Thyroid gland (tissue), 4 donors: ENCODE data around the gene TMPRSS7. TPM values are rescaled to one million over a fixed set of nuclear protein-coding genes. Genes with fewer than 3 reads are reported as not detected.
A peak's percentile ranks its signal among the peaks of the same experiment; 100 is the strongest.

Experiments
- DNase-seq, 2 donors: peaks; one replicate each; pipeline ENCODE4 v3.0.0-alpha.2; 2019
- H3K27ac ChIP-seq, 3 donors: fragments of 200-600 bp; sonication (generic); 1 replicate in 2 of 3; 2 replicates in 1 of 3; pipeline ENCODE4 v1.5.1; 2016 to 2019; ENCODE audit warnings: mild to moderate bottlenecking in 1 of 3, moderate library complexity in 1 of 3
- H3K27me3 ChIP-seq: fragments of 200-600 bp; sonication (generic); one replicate; pipeline ENCODE4 v1.5.1; 2019
- H3K36me3 ChIP-seq, 2 donors: fragments of 200-600 bp; sonication (generic); one replicate each; pipeline ENCODE4 v1.5.1; 2016 to 2019
- H3K4me1 ChIP-seq, 2 donors: fragments of 200-600 bp; sonication (generic); one replicate each; pipeline ENCODE4 v1.5.1; 2017 to 2019
- H3K4me3 ChIP-seq, 3 donors: fragments of 200-600 bp; sonication (generic); replicated peaks in 1 of 3; 1 replicate in 2 of 3; 2 replicates in 1 of 3; pipeline ENCODE4 v1.5.1; 2016; ENCODE audit warnings: mild to moderate bottlenecking in 1 of 3
- H3K9me3 ChIP-seq: fragments of 200-600 bp; sonication (generic); one replicate; pipeline ENCODE4 v1.5.1; 2017
- CTCF ChIP-seq, 6 experiments: fragments of 200-600 bp in 3 of 6; fragments of 450-650 bp in 3 of 6; sonication (generic) in 3 of 6; IDR thresholded peaks; one replicate each; pipeline ENCODE4 v1.5.1; 2016 to 2019; ENCODE audit warnings: antibody characterized with exemption in 6 of 6, mild to moderate bottlenecking in 2 of 6, inconsistent platforms in 1 of 6, moderate library complexity in 1 of 6
- POLR2A ChIP-seq, 2 donors: fragments of 450-650 bp; IDR thresholded peaks; one replicate each; pipeline ENCODE4 v1.6.1; 2017; ENCODE audit warnings: antibody characterized with exemption in 2 of 2, mild to moderate bottlenecking in 2 of 2, moderate library complexity in 1 of 2
- WGBS, 2 donors: methylation state at CpG; one replicate each; pipeline ENCODE4 v1.1.5; 2017; 5-methylcytosine and 5-hydroxymethylcytosine counted together
- intact Hi-C: fragments of 100-400 bp; cut with DNase I; formaldehyde crosslinking; loops from one replicate; pipeline ENCODE4 v1.15.1; 2023
- total RNA-seq, 4 donors: library from RNA; depleted of rRNA; stranded (reverse); fragments of >200 nt; gene quantifications; one replicate each; pipeline ENCODE4 v1.2.3, GENCODE V29; 2016

Gene TMPRSS7
- total RNA-seq, 4 donors from 2014 or later = 0.11 TPM; not detected in 3

- Histone ChIP-seq H3K27ac (peak overlapping the region in 1 of 3 donors; percentile 87), H3K27me3 (no peaks in the 10 kb centered on the region), H3K36me3 (no peaks in the 10 kb centered on the region), H3K4me3 (no peak overlapping the region), H3K9me3 (no peaks in the 10 kb centered on the region), H3K4me1 (peaks cover 17 to 24% of the 10 kb centered on the region in 2 donors)
- TF ChIP-seq POLR2A (IDR thresholded peaks at IDR 0.05) (no peak), CTCF (IDR thresholded peaks at IDR 0.05) (no peak)
- WGBS, 2 donors = 90 to 92% methylated on average over 2 of the region's 2 CpGs
- DNase-seq = no peak
- intact Hi-C loops = no loop called here
Observed at GRCh38 chr3:112074006-112074405, 39.5 kb downstream of the TMPRSS7 start.

DNA sequence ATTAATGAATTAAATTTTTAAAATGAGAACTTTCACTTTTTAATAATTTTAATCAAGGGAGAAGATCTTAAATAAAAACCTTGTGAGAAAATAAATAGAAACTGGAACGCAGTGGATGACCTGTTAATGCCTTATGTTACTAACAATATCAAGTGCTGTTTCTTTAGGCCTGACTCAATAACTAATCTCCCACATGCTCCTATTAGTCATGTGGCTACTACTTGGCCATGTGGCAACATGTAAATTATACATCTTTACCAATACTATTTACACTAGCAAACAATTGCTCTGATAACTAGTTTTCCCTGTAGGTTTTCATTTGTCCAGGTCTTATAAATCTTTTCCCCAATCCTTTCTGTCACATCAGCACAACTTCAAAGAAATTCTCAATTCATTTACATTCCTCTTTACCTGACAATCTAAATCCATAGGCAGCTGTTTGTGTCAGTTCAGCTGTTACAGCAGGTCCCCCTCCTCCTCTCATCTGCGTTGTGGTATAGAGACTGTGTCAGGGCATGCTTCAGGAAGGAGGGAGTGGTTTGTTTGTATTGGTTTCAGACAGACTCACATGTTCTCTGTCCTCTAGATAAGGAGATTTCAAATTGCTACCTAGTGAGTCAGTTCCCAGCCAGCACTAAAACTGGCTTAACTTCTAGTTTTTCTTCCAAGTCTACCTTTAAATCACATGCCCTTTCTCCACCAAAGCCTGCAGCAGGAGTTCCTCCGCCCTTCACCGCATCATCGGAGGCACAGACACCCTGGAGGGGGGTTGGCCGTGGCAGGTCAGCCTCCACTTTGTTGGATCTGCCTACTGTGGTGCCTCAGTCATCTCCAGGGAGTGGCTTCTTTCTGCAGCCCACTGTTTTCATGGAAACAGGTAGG lies 40.3 kb downstream of the TMPRSS7 start:
- Histone ChIP-seq H3K36me3 (no peaks in the 10 kb centered on the region), H3K9me3 (no peaks in the 10 kb centered on the region), H3K27ac (peak overlapping the region; percentile 74 to 94 (median 87)), H3K27me3 (no peaks in the 10 kb centered on the region), H3K4me3 (no peak overlapping the region), H3K4me1 (peaks cover 17 to 24% of the 10 kb centered on the region in 2 donors)
- TF ChIP-seq CTCF (IDR thresholded peaks at IDR 0.05) (no peak), POLR2A (IDR thresholded peaks at IDR 0.05) (peak in 1 of 2 donors; percentile 71)
- intact Hi-C loops = no loop called here
- peak; percentile 59 to 78 for DNase-seq
- 39 to 47% methylated on average over 6 of the region's 6 CpGs for WGBS, 2 donors

GRCh38 chr3:112078125-112079083 lies 43.9 kb downstream of the TMPRSS7 start:
- H3K4me3 ChIP-seq = no peak overlapping the region
- H3K27me3 ChIP-seq = no peaks in the 10 kb centered on the region
- H3K4me1 ChIP-seq = peaks cover 23 to 32% of the 10 kb centered on the region in 2 donors
- no peak for DNase-seq
- TF ChIP-seq CTCF (IDR thresholded peaks at IDR 0.05) (no peak), POLR2A (IDR thresholded peaks at IDR 0.05) (no peak)
- no peaks in the 10 kb centered on the region for H3K9me3 ChIP-seq
- peak overlapping the region in 1 of 3 donors; percentile 87 for H3K27ac ChIP-seq
- 83 to 86% methylated on average over 10 of the region's 10 CpGs for whole genome bisulfite sequencing, 2 donors
- intact Hi-C loops = no loop called here
- no peaks in the 10 kb centered on the region for H3K36me3 ChIP-seq

DNA sequence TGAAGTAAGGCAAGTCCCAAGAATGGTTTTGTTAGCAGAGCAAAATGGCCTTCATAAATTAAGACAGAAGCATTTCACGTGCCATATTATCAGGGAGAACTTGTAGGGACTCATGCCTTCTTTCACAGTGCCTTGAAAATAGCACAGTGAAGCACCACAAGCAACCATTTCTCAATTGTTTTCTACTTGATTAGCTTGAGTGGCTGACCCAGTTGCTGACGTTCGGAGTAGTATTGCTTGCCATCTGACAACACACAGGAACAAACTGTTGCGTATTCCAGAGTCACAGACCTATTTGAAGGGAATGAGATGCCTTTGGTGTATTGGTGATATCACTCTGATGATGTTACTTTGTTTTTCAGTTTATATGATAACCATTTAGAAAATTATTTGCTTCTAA lies 48.7 kb downstream of the TMPRSS7 start:
- peaks cover 17 to 37% of the 10 kb centered on the region in 2 donors for H3K4me1 ChIP-seq
- no peaks in the 10 kb centered on the region for H3K36me3 ChIP-seq
- no peaks in the 10 kb centered on the region for H3K27me3 ChIP-seq
- TF ChIP-seq POLR2A (IDR thresholded peaks at IDR 0.05) (peak in 1 of 2 donors; percentile 62), CTCF (IDR thresholded peaks at IDR 0.05) (no peak)
- no peaks in the 10 kb centered on the region for H3K9me3 ChIP-seq
- 42 to 51% methylated on average over 4 of the region's 4 CpGs for WGBS, 2 donors
- DNase-seq = peak; percentile 56 to 57
- intact Hi-C loops = no loop called here
- no peak overlapping the region for H3K4me3 ChIP-seq
- H3K27ac ChIP-seq = peak overlapping the region; percentile 5 to 66 (median 42)
